Measurements from ENCODE around the gene WNT11. TPM values are rescaled to one million over a fixed set of nuclear protein-coding genes. Genes with fewer than 3 reads are reported as not detected.

WNT11 gene
- total and polyA plus RNA-seq, 12 donors = 3.8 to 88.2 (median 32.3) TPM

DNA sequence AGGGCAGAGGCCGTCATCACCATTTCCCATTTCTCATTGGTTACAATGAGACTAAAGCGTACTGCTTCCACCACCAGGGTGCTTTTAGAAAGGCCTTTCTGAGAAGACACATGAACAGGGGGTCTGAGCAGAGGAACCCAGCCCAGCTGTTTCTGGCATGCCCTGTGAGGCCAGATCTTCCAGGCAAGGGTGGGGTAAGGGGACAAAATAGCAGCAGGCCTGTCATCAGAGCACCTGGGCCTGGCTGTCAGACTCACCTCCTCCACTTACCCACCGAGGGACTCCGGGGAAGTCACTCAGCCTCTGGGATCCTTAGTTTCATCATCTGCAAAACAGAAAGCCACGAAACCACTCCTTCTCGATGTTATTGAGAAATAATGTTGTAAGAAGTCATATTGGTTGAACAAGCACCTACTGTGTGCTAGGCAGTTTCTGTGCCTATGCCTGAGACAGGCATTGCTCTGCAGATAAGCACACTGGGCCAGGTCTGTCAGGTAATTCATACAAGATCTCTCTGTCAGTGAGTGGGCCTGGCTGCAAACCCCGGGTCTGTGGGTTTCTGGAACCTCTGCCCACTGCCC is 8.8 kb upstream of the WNT11 start:
- no peaks in the 10 kb centered on the region for H3K36me3 ChIP-seq (replicated peaks in 1 of 2)
- peaks cover 16 to 22% of the 10 kb centered on the region in 2 donors for H3K4me1 ChIP-seq (replicated peaks in 1 of 2)
- no peak for TF ChIP-seq POLR2A (IDR thresholded peaks at IDR 0.05)
- TF ChIP-seq, protein P1, sequence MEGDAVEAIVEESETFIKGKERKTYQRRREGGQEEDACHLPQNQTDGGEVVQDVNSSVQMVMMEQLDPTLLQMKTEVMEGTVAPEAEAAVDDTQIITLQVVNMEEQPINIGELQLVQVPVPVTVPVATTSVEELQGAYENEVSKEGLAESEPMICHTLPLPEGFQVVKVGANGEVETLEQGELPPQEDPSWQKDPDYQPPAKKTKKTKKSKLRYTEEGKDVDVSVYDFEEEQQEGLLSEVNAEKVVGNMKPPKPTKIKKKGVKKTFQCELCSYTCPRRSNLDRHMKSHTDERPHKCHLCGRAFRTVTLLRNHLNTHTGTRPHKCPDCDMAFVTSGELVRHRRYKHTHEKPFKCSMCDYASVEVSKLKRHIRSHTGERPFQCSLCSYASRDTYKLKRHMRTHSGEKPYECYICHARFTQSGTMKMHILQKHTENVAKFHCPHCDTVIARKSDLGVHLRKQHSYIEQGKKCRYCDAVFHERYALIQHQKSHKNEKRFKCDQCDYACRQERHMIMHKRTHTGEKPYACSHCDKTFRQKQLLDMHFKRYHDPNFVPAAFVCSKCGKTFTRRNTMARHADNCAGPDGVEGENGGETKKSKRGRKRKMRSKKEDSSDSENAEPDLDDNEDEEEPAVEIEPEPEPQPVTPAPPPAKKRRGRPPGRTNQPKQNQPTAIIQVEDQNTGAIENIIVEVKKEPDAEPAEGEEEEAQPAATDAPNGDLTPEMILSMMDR (IDR thresholded peaks at IDR 0.05) = no peak
- H3K4me3 ChIP-seq = no peak overlapping the region
- WGBS, 4 donors = 83 to 93% (median 85%) methylated on average over 7 of the region's 7 CpGs
- peak overlapping the region in 3 of 5 donors; percentile 8 to 83 (median 71) for H3K27ac ChIP-seq
- no peaks in the 10 kb centered on the region for H3K27me3 ChIP-seq
- intact Hi-C loops (cut with DNase I) = loop anchor here in 1 of 2 donors (10.0 kb wide), 1 partner anchor 230 kb away; the partner anchor contains the start of gene EMSY
- H3K9me3 ChIP-seq (replicated peaks in 1 of 3) = no peaks in the 10 kb centered on the region
- DNase-seq = no peak

DNA sequence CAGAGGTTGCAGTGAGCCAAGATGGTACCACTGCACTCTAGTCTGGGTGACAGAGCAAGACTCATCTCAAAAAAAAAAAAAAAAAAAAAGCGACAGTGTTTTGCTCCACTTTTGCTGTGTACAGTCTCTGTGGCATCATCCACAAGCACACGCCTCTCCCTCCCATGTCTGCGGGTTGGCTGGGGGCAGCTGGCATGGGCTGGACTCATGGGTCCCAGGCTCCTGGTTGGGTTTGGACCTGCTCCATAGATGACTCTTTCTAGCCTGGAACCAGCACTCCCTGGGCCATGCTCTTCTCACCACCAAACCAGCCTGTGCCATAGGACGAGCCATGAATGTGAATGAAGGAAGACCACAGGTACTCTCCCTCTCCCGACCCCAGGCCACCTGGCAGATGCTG is 7.9 kb upstream of the WNT11 start:
- DNase-seq = no peak
- Histone ChIP-seq H3K27ac (no peak overlapping the region), H3K4me1 (replicated peaks in 1 of 2) (peaks cover 16 to 30% of the 10 kb centered on the region in 2 donors), H3K36me3 (replicated peaks in 1 of 2) (no peaks in the 10 kb centered on the region), H3K27me3 (no peaks in the 10 kb centered on the region), H3K9me3 (replicated peaks in 1 of 3) (no peaks in the 10 kb centered on the region), H3K4me3 (no peak overlapping the region)
- TF ChIP-seq, protein P1 (IDR thresholded peaks at IDR 0.05) = no peak
- no peak for TF ChIP-seq POLR2A (IDR thresholded peaks at IDR 0.05)
- 89 to 100% (median 97%) methylated on average over 4 to 5 of the region's 5 CpGs for WGBS, 4 donors
- intact Hi-C loops (cut with DNase I) = loop anchor here in 1 of 2 donors (10.0 kb wide), 1 partner anchor 231 kb away; the partner anchor contains the start of gene EMSY

DNA sequence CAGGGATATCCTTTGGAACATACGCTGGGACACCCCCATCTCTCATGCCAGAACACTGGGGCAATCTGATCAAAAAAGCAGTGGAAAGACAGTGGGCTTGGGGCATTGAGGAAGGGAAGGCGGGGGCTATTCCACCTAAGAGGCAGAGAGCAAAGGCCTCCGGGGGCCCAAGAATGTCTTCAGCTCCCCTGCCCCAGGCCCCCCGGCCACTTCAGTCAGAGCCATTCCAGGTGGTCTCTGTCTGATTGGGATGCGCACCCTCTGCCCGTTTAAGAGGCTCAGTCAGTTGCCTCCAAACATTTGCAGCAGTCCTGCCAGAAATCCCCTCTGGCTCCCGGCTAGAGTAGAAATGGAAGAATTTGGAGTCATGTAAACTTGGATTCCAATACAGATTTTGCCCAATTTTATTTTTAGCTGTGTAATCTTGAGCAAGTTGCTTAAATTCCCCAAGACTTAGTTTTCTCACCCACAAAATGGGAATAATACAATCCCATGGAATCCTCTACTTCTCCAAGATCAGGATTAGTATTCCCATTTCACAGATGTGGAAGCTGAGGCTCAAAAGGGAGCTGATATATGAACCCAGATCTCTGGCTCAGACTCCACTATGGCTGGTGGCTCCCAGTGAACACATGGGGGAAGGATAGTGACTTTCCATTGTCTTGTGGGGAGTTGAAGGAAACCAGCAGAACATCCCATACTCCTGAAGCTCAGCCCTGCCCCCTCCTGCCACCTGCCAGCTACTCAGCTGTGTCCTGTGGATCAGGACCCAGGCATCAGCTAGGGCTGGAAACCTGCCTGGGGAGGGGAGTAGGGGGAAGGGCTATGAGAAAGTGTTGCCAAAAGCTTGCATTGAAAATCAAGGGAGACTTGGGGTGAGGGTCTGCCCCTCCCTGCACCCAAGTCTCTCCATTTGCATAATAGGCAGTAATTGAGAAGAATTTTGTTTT is 6.1 kb upstream of the WNT11 start:
- Histone ChIP-seq H3K4me3 (no peak overlapping the region), H3K9me3 (replicated peaks in 1 of 3) (no peaks in the 10 kb centered on the region), H3K27ac (no peak overlapping the region), H3K27me3 (no peaks in the 10 kb centered on the region), H3K36me3 (replicated peaks in 1 of 2) (no peaks in the 10 kb centered on the region), H3K4me1 (replicated peaks in 1 of 2) (peaks cover 27 to 43% of the 10 kb centered on the region in 2 donors)
- DNase-seq = no peak
- 83 to 94% (median 91%) methylated on average over 7 of the region's 7 CpGs for WGBS, 4 donors
- intact Hi-C loops (cut with DNase I) = loop anchor here in 1 of 2 donors (10.0 kb wide), 1 partner anchor 232 kb away; the partner anchor contains the start of gene EMSY
- TF ChIP-seq, protein P1 (IDR thresholded peaks at IDR 0.05) = no peak
- TF ChIP-seq POLR2A (IDR thresholded peaks at IDR 0.05) = no peak

Measured in adrenal gland (tissue), 12 donors.